VCaP (cell line): ENCODE measurements around the gene SLC10A7.
A peak's percentile ranks its signal among the peaks of the same experiment; 100 is the strongest.

Experiments used
- H3K27ac ChIP-seq: fragments of 450-650 bp; 2 replicates; pipeline ENCODE4 v1.5.1; 2017
- CTCF ChIP-seq: fragments of 450-650 bp; conservative IDR thresholded peaks from 2 replicates; pipeline ENCODE4 v1.5.1; 2017; ENCODE audit warnings: mild to moderate bottlenecking, moderate library complexity

Gene SLC10A7

DNA sequence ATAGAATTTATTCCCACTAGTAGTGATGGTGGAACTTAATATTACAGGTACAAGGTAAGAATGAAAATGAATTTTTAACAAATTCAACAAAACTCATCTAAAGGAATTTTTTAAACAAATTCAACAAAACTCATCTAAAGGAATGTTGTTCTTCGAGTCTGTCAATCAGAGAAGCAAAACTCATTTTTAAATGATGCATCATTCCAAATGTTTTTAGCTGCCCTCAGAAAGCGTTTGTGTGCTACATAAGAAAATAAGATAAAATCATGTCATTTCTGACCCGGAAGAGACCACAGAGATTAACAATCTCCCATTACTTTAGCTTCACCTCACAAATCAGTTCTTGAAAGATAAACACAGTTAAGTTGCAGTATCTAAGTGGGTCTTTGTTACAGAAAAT lies 178.0 kb downstream of the SLC10A7 start:
- no peak overlapping the region for H3K27ac ChIP-seq
- no peak for TF ChIP-seq CTCF

DNA sequence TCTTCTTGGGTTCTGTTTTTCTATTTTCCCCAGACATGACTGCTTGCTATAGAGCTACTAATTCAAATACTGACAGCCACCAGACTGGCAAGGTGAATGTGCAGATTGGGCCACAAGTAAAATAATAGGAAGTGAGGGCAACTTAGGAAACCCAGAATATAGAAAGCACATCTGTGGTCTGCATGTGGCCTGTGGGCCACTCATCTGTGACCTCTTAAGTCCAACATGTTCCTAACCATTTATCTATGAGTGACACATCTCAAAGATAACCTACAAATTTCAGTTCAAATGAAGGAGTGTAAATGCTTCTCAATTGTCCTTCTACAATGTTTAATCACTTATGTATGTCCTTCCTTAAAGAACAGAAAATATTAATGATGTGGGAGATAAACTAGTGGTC lies 178.5 kb downstream of the SLC10A7 start:
- H3K27ac ChIP-seq, result no peak overlapping the region
- no peak for TF ChIP-seq CTCF

GRCh38 chr4:146342600-146343192 lies 179.0 kb downstream of the SLC10A7 start:
- peak; percentile 82 for TF ChIP-seq CTCF
- no peak overlapping the region for H3K27ac ChIP-seq

- no peak overlapping the region for H3K27ac ChIP-seq
Measured at GRCh38 chr4:146340798-146341197, 180.9 kb downstream of the SLC10A7 start.

DNA sequence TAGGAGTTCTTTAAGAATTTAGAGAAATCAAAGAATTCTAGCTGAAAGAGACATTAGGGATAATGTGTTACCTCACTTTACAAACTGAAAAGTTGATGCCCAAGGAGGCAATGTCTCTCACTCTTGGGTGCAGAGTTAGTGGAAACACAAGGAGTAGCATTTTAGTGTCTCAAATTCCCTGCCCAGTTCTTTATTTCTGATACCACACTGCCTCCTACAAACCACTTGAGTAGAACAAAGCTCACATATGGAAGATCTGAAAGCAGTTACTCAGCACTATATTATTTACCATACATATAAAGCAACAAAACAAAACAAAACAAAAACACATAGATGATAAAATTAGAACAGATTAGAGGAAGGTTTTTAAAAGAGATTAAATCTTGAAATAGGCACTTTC lies 183.2 kb downstream of the SLC10A7 start:
- no peak overlapping the region for H3K27ac ChIP-seq
- TF ChIP-seq CTCF, result no peak

More at GRCh38 chr4:146340798-146341197, 180.9 kb downstream of the SLC10A7 start:
- TF ChIP-seq CTCF, result peak; percentile 75

- peak overlapping the region; percentile 60 for H3K27ac ChIP-seq
- no peak for TF ChIP-seq CTCF
Measured at GRCh38 chr4:146336410-146336807, 185.3 kb downstream of the SLC10A7 start.

DNA sequence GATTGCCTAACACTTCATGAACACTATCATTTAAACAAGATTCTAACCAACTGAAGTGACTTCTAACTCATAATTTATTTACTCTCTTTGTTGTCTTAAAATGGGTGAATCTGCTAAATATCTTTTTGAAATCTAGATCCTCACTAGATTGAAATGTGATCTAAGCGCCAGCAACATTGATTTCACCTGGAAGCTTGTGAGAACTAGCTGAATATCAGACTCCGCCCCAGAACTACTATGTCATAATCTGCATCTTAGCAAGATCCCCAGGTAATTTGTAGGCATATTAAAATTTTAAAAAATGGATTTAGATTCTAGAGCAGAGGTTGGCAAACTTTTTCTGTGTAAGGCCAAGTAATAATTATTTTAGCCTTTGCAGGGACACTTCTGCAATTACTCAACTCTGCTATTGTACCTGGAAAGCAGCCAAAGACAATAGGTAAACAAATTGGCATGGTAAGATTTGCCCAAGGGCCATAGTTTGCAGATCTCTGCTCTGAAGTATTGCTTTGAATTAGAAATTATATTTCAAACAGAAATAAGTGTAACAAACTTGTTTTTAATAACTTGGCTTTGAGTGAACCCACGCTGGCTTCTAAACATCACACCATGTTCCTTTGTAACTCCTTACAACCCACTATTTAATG lies 185.9 kb downstream of the SLC10A7 start:
- no peak for TF ChIP-seq CTCF
- peak overlapping the region; percentile 60 for H3K27ac ChIP-seq
